GM08714 (cell line): ENCODE measurements around the gene KLF9.
A peak's percentile ranks its signal among the peaks of the same experiment; 100 is the strongest.

Experiments used
- H3K4me3 ChIP-seq: fragments of 200-500 bp; sonication (Bioruptor generic); 2 replicates; pipeline ENCODE4 v1.5.1; 2014; ENCODE audit warnings: mild to moderate bottlenecking, low read length, inconsistent platforms
- ZNF274 ChIP-seq: IDR thresholded peaks from 2 replicates; pipeline ENCODE4 v1.6.1; 2012; ENCODE audit warnings: mild to moderate bottlenecking, low read depth, low read length

The KLF9 gene

GRCh38 chr9:70415041-70415440, 584 bp upstream of the KLF9 start:
- no peak overlapping the region for H3K4me3 ChIP-seq
- TF ChIP-seq ZNF274 = no peak

GRCh38 chr9:70413464-70413798, 1.0 kb downstream of the KLF9 start:
- no peak for TF ChIP-seq ZNF274
- H3K4me3 ChIP-seq = peak overlapping the region; percentile 73

GRCh38 chr9:70412832-70413463, 1.5 kb downstream of the KLF9 start:
- H3K4me3 ChIP-seq = peak overlapping the region; percentile 73
- no peak for TF ChIP-seq ZNF274

- peak overlapping the region; percentile 73 for H3K4me3 ChIP-seq
- no peak for TF ChIP-seq ZNF274
Measured at GRCh38 chr9:70411930-70412831, 2.3 kb downstream of the KLF9 start.

GRCh38 chr9:70411121-70411929, 3.1 kb downstream of the KLF9 start:
- TF ChIP-seq ZNF274 = no peak
- H3K4me3 ChIP-seq = peak overlapping the region; percentile 73

- H3K4me3 ChIP-seq = no peak overlapping the region
Measured at GRCh38 chr9:70410368-70410767, 4.1 kb downstream of the KLF9 start.

GRCh38 chr9:70409800-70410199, 4.7 kb downstream of the KLF9 start:
- no peak overlapping the region for H3K4me3 ChIP-seq
- TF ChIP-seq ZNF274 = no peak

More at GRCh38 chr9:70410368-70410767, 4.1 kb downstream of the KLF9 start:
- no peak for TF ChIP-seq ZNF274

- no peak for TF ChIP-seq ZNF274
Measured at GRCh38 chr9:70409280-70409679, 5.2 kb downstream of the KLF9 start.

GRCh38 chr9:70408393-70409040, 5.9 kb downstream of the KLF9 start:
- TF ChIP-seq ZNF274 = no peak
- H3K4me3 ChIP-seq = no peak overlapping the region

More at GRCh38 chr9:70409280-70409679, 5.2 kb downstream of the KLF9 start:
- no peak overlapping the region for H3K4me3 ChIP-seq

- H3K4me3 ChIP-seq = no peak overlapping the region
- no peak for TF ChIP-seq ZNF274
Measured at GRCh38 chr9:70407081-70407503, 7.4 kb downstream of the KLF9 start.

- TF ChIP-seq ZNF274 = no peak
- H3K4me3 ChIP-seq = peak overlapping the region; percentile 51; the same call in 1 of the 2 replicates
Measured at GRCh38 chr9:70406434-70406862, 8.0 kb downstream of the KLF9 start.

- no peak for TF ChIP-seq ZNF274
Measured at GRCh38 chr9:70405808-70406433, 8.5 kb downstream of the KLF9 start.

GRCh38 chr9:70404261-70404660, 10.2 kb downstream of the KLF9 start:
- no peak for TF ChIP-seq ZNF274

More at GRCh38 chr9:70405808-70406433, 8.5 kb downstream of the KLF9 start:
- H3K4me3 ChIP-seq = peak overlapping the region; percentile 51; the same call in 1 of the 2 replicates

More at GRCh38 chr9:70404261-70404660, 10.2 kb downstream of the KLF9 start:
- no peak overlapping the region for H3K4me3 ChIP-seq
